SJSA1 (cell line): ENCODE results near the gene SFXN4. TPM values are rescaled to one million over a fixed set of nuclear protein-coding genes. Genes with fewer than 3 reads are reported as not detected.
A peak's percentile ranks its signal among the peaks of the same experiment; 100 is the strongest.
"Not testable (repeated sequence)": the region's sequence is repeated elsewhere in the genome, so short reads cannot be mapped to it uniquely, and the experiment has no call there.

ENCODE experiments used
- DNase-seq, 2 experiments: peaks; one replicate each; pipeline ENCODE4 v3.0.0-alpha.2; 2015 to 2020; ENCODE audit warnings: low spot score in 2 of 2, low read depth in 1 of 2
- H3K27ac ChIP-seq: fragments of 250-450 bp; sonication (Bioruptor Pico); 2 replicates; pipeline ENCODE4 v1.5.1; 2020; ENCODE audit warnings: mild to moderate bottlenecking, moderate library complexity
- H3K27me3 ChIP-seq: fragments of 250-450 bp; sonication (Bioruptor Pico); replicated peaks from 2 replicates; pipeline ENCODE4 v1.5.1; 2020; ENCODE audit warnings: mild to moderate bottlenecking, moderate library complexity
- H3K36me3 ChIP-seq: fragments of 250-450 bp; sonication (Bioruptor Pico); 2 replicates; pipeline ENCODE4 v1.5.1; 2020; ENCODE audit warnings: mild to moderate bottlenecking
- H3K4me1 ChIP-seq: fragments of 250-450 bp; sonication (Bioruptor Pico); replicated peaks from 2 replicates; pipeline ENCODE4 v1.6.1; 2021; ENCODE audit warnings: mild to moderate bottlenecking
- H3K4me3 ChIP-seq: fragments of 250-450 bp; sonication (Bioruptor Pico); 2 replicates; pipeline ENCODE4 v1.5.1; 2020; ENCODE audit warnings: mild to moderate bottlenecking
- H3K9me3 ChIP-seq: fragments of 250-450 bp; sonication (Bioruptor Pico); replicated peaks from 2 replicates; pipeline ENCODE4 v1.5.1; 2020; ENCODE audit warnings: mild to moderate bottlenecking
- total RNA-seq: library from RNA; depleted of rRNA; stranded (reverse); fragments of >200 nt; shearing (Covaris generic); gene quantifications from 2 replicates; pipeline ENCODE4 v1.2.3, GENCODE V29; 2014

SFXN4 gene
- total RNA-seq, 1 experiment from 2014 or later: 46.2 TPM

DNA sequence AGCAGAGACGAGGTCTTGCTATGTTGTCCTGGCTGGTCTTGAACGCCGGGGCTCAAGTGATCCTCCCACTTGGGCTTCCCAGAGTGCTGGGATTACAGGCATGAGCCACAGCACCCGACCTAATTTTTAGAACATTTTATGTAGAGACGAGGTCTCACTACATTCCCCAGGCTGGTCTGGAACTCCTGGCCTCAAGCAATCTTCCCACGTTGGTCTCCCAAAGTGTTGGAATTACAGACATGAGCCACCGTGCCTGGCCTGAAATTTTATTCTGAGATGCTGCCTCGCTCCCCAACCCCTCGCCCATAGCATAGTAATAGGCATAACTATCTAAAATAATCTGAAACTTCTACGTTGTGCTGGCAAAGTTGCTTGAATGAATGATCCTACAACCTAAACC lies 21.9 kb downstream of the SFXN4 start:
- H3K9me3 ChIP-seq: no peaks in the 10 kb centered on the region
- H3K36me3 ChIP-seq: peaks cover 13% of the 10 kb centered on the region
- no peaks in the 10 kb centered on the region for H3K27me3 ChIP-seq
- no peak overlapping the region for H3K4me3 ChIP-seq
- no peaks in the 10 kb centered on the region for H3K4me1 ChIP-seq
- no peak overlapping the region for H3K27ac ChIP-seq
- no peak for DNase-seq

DNA sequence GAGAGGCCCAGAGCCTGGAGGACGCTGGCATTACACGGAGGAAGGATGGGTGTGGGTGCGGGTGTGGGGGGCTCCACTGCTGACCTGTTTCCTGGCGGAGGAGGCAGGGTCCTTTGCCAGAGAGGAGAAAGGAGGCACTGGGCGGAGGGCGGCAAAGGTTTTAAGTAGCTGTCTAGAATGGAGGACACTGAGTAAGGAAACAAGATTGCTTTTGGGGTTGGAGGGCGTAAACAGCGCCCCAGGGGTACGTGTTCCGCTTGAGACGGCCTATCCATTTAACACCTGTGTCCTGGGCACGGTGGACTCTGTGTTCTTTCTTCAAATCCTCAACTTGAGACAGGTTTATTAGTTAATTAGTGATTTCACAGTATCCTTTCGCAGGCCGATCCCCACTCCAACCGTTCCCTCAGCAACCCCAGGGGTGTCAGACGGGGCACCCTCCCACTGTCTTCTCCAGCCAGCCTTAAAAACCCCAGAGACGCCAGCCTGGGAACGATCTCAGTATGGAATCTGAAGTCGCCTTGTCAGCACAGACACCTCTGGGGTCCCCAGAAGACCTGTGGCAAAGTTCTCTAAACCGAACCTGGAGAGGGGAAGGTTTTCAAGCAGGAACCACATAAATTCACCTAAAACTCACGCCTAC lies 24.8 kb downstream of the SFXN4 start:
- Histone ChIP-seq H3K4me1 (no peaks in the 10 kb centered on the region), H3K27ac (no peak overlapping the region), H3K4me3 (no peak overlapping the region), H3K27me3 (no peaks in the 10 kb centered on the region), H3K9me3 (no peaks in the 10 kb centered on the region), H3K36me3 (peaks cover 22% of the 10 kb centered on the region)
- no peak for DNase-seq

DNA sequence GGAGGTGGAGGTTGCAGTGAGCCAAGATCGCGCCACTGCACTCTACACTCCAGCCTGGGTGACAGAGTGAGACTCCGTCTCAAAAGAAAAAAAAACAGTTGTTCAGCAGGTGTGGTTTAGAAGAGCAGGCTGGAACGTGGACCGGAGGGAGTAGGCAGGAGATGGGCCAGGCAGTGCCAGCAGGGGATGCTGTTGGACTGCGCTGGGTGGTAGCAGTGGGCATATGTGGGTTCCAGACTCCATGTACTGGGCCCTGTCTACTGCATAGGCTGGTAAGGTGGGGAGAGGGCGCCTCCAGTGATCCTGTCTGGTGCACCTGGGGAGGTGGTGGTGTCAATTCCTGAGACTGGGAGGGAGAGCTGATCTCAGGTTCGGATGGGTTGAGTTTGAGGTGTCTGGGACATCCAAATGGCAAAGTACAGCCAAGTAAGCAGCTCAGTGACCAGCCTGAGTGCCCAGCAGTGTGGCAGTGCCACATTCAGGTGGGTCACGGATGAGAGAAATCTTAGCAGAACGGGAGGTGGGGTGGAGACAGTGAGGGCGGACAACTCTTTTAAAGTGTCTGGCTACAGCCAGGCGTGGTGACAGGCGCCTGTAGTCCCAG lies 25.9 kb downstream of the SFXN4 start:
- Histone ChIP-seq H3K4me3 (no peak overlapping the region), H3K4me1 (no peaks in the 10 kb centered on the region), H3K27me3 (no peaks in the 10 kb centered on the region), H3K36me3 (peaks cover 23% of the 10 kb centered on the region), H3K27ac (no peak overlapping the region), H3K9me3 (no peaks in the 10 kb centered on the region)
- peak; percentile 30 to 56 for DNase-seq

DNA sequence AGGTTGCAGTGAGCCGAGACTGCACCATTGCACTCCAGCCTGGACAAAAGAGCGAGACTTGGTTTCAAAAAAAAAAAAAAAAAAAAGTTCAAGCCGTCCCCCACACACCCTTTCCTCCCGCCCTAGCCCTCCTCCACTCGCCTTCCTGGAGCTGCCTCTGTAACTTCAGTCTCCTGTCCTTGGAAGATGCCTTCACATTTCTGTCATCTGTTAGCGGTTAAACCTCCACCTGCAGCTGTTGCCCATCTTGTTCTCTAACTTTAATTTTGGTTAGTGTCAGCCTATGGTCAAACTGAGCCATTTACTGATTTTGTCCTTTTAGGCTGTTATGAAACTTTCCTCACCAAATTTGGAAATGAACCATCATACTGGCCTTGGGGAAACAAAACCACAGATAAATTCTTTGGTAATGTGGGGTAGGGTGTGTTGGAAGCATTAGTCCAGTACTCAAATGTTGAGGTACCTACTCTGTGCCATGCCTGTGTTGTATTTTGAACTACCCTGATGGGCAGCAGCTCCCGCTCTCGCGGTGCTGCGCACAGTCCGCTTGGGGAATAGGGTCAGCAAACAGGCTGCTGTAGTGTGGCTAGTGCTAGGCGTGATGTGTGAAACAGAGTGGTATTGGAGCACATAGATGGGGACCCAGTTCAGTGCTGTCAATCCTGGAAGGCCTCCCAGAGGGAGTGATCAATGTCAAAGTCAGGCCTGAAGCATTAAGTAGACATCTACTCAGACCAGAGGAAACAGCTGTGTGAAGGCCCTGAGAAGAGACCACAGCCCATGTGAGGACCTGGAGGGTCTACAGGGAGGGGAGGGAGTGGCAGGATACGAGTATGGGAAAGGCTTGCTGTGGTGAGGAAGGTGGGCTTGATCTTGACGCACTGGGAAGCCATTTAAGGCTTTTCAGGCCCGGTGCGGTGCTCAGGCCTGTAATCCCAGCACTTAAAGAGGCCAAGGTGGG lies 26.9 kb downstream of the SFXN4 start:
- H3K4me3 ChIP-seq: no peak overlapping the region
- no peaks in the 10 kb centered on the region for H3K4me1 ChIP-seq
- peaks cover 29% of the 10 kb centered on the region for H3K36me3 ChIP-seq
- H3K9me3 ChIP-seq: no peaks in the 10 kb centered on the region
- DNase-seq: no peak
- no peaks in the 10 kb centered on the region for H3K27me3 ChIP-seq
- H3K27ac ChIP-seq: no peak overlapping the region

DNA sequence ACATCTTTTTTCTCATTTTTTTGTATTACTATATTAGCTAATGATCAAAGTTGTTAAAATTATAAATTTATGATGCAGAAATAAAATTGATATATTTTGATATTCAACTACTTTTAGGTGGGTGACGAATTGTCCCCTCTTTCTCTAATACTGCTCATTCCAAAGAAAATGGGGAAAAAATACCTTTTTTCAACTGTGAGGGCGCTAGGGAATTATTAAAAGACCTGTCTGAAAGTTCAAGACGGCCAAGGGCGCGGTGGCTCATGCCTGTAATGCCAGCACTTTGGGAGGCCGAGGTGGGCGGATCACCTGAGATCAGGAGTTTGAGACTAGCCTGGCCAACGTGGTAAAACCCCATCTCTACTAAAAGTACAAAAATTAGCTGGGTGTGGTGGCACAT lies 27.6 kb downstream of the SFXN4 start:
- peaks cover 37% of the 10 kb centered on the region for H3K36me3 ChIP-seq
- H3K9me3 ChIP-seq, H3K4me1 ChIP-seq, H3K27me3 ChIP-seq, DNase-seq, H3K27ac ChIP-seq, H3K4me3 ChIP-seq: not testable (repeated sequence)

DNA sequence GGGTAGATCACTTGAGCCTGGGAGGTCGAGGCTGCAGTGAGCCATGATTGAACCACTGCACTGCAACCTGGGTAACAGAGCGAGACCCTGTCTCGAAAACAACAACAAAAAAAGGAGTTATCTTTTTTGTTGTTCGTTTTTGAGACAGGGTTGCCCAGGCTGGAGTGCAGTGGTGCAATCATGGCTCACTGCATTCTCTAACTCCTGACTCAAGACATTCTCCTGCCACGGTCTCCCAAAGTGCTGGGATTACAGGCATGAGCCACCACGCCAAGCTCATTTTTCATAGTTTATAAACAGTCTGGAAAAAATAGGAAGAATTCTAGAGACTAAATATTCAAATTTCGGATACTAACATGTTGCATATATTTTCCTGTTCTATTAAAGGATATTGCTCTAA lies 29.4 kb downstream of the SFXN4 start:
- DNase-seq: no peak
- no peaks in the 10 kb centered on the region for H3K9me3 ChIP-seq
- no peaks in the 10 kb centered on the region for H3K27me3 ChIP-seq
- peaks cover 52% of the 10 kb centered on the region for H3K36me3 ChIP-seq
- peaks cover 9% of the 10 kb centered on the region for H3K4me1 ChIP-seq
- no peak overlapping the region for H3K27ac ChIP-seq
- no peak overlapping the region for H3K4me3 ChIP-seq

DNA sequence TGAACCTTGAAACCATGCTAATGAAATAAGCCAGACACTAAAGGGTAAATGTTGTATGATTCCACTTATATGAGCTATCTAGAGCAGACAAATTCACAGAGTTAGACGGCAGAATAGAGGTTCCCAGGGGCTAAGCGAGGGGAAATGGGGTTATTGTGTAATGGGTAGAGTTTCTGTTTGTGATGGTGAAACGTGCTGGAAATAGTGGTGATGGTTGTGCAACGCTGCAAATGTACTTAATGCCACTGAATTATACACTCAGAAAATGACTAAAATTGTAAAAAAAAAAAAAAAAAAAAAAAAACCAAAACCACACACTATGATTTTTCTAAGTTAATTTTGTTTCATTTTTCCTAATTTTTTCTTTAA lies 30.0 kb downstream of the SFXN4 start:
- Histone ChIP-seq H3K36me3 (peaks cover 58% of the 10 kb centered on the region), H3K9me3 (no peaks in the 10 kb centered on the region), H3K4me3 (no peak overlapping the region), H3K27me3 (no peaks in the 10 kb centered on the region), H3K4me1 (peaks cover 15% of the 10 kb centered on the region), H3K27ac (no peak overlapping the region)
- no peak for DNase-seq

DNA sequence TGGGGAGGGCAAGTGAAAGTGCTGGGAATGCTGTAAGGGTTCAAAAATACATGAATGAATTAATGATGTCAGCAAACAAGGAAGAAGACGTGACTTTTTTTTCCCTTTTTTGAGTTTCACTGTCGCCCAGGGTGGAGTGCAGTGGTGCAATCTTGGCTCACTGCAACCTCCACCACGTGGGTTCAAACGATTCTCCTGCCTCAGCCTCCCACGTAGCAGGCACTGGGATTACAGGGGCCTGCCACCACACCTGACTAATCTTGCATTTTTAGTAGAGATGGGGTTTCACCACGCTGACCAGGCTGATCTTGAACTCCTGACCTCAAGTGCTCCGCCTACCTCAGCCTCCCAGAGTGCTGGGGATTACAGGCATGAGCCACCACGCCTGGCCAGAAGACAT lies 31.6 kb downstream of the SFXN4 start:
- no peak for DNase-seq
- Histone ChIP-seq H3K9me3 (no peaks in the 10 kb centered on the region), H3K27me3 (no peaks in the 10 kb centered on the region), H3K36me3 (peaks cover 56% of the 10 kb centered on the region), H3K4me1 (peaks cover 22% of the 10 kb centered on the region), H3K27ac (no peak overlapping the region), H3K4me3 (no peak overlapping the region)

DNA sequence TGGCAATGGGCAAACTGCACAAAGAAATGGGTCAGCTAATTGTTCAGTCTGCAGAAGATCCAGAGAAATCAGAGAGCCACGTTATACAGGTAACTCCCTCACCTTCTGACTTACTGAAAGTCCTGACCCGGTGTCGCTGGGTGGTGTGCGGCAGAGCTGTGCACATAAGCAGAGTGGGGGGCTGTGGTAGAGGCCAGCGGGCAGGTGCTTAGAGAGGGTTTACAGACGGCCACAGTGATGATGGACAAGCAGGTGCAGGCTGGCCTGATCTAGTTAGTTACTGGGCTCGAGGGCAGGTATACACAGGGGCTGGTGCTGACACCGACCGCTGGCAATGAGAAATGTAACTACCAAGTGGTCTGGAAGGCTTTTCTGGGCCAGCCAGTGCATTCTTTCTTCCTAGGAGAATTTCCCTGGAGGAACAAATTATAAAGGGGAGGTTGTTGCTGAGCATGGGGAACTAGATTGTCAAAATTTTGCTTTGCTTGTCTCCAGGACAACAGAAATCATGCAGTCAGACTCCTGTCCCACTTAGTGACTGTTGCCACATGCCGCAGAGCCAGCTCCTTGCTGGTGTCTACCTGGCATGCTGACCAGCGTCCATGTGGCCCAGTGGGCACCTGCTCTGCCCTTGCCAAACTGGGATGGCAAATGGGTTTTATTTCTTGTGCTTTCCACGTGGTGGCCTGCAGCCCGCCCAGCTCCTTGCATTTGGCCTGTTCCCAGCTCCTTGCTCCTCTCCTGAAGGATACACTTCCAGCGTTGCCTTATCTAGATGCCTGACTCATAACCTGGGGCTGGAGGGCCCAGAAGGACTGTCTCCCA lies 32.8 kb downstream of the SFXN4 start:
- Histone ChIP-seq H3K36me3 (peaks cover 51% of the 10 kb centered on the region), H3K27ac (no peak overlapping the region), H3K4me1 (peaks cover 22% of the 10 kb centered on the region), H3K4me3 (no peak overlapping the region), H3K27me3 (no peaks in the 10 kb centered on the region), H3K9me3 (no peaks in the 10 kb centered on the region)
- no peak for DNase-seq

DNA sequence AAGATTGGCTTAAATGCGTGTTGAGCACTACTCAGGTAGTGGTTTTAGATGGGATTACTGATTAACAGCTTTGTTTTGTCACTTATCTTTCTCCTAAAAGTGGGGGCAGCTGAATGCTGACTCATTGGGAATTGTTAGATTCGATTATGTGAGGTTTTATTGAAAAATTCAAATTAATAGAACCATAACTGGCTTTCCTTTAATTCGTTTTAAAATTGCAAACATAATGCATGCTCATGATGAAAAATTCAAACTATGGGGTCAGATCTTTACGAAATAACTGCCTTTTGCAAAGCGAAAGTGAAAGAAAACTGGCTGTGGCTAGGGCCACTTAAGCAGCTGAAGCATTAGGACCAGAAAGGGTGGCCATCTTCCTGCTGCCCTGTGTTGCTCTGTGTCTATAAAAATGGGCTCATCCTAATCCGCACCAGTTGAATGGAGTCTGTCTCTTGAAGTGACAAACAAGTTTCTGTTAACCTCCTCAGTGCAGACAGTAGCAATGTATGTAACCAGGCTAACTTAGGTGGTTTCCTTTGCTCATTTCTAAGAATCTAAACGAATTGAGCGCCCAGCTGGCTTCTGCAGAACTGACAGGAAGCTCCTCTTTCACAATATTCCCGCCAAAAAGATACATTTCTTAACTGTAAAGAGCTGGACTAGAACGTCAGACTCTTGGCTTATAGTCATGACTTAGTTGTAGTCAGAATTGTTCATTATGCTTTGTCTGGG lies 33.8 kb downstream of the SFXN4 start:
- Histone ChIP-seq H3K4me3 (peak overlapping the region; percentile 18), H3K27me3 (no peaks in the 10 kb centered on the region), H3K4me1 (peaks cover 22% of the 10 kb centered on the region), H3K27ac (peak overlapping the region; percentile 75), H3K36me3 (peaks cover 51% of the 10 kb centered on the region), H3K9me3 (no peaks in the 10 kb centered on the region)
- DNase-seq: peak in 1 of 2 experiments; percentile 52

DNA sequence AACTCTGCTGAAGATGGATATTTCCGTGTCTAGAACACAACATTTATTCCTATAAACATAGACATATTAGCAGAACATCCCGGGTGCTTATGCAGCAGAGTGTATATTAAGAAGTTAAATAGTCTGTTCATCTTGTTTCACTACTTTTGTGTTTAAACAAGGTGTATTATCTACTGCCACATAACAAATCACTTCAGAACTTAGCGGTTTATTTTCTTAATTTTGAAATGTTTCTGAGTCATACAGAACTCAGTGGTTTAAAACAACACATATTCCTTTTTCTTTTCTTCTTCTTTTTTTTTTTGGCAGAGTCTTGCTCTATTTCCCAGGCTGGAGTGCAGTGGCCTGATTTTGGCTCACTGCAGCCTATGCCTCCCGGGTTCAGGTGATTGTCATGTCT lies 35.8 kb downstream of the SFXN4 start:
- Histone ChIP-seq H3K27me3 (no peaks in the 10 kb centered on the region), H3K9me3 (no peaks in the 10 kb centered on the region), H3K27ac (no peak overlapping the region), H3K4me1 (peaks cover 22% of the 10 kb centered on the region), H3K4me3 (no peak overlapping the region), H3K36me3 (peaks cover 61% of the 10 kb centered on the region)
- DNase-seq: no peak

DNA sequence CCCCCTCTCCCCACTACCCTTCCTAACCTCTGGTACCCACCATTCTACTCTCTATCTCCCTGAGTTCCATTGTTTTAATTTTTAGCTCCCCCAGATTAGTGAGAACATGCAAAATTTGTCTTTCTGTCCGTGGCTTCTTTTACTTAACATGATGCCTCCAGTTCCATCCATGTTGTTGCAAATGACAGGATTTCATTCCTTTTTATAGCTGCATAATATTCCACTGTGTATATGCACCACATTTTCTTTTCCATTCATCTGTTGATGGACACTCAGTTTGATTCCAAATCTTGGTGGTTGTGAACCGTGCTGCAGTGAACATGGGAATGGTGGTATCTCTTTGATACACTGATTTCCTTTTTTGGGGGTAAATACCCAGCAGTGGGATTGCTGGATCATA lies 39.6 kb downstream of the SFXN4 start:
- peaks cover 11% of the 10 kb centered on the region for H3K4me1 ChIP-seq
- H3K4me3 ChIP-seq: no peak overlapping the region
- no peaks in the 10 kb centered on the region for H3K27me3 ChIP-seq
- H3K36me3 ChIP-seq: peaks cover 52% of the 10 kb centered on the region
- DNase-seq: no peak
- no peak overlapping the region for H3K27ac ChIP-seq
- H3K9me3 ChIP-seq: no peaks in the 10 kb centered on the region

DNA sequence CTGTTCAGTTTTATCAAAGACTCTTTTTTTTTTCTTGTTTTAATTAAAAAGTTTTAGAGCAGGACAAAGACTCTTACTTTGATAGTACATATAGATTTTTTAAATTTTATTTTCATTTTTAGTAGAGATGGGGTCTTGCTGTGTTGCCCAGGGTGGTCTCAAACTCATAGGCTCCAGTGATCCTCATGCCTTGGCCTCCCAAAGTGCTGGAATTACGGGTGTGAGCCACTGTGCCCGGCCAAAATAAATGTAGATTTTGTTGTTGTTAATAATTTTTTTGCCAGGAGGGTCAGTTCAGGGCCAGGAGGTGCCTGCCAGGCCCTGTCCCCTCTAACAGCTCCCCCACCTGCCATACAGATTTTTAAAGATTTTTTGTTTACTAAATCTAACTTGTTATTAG lies 44.6 kb downstream of the SFXN4 start:
- Histone ChIP-seq H3K4me1 (no peaks in the 10 kb centered on the region), H3K36me3 (peaks cover 59% of the 10 kb centered on the region), H3K27ac (no peak overlapping the region), H3K9me3 (no peaks in the 10 kb centered on the region), H3K27me3 (no peaks in the 10 kb centered on the region), H3K4me3 (no peak overlapping the region)
- DNase-seq: no peak
